ENCODE results near the gene OSER1.

OSER1 gene

GRCh38 chr20:44174996-44175765 is 35.4 kb downstream of the OSER1 start:
- no peak for DNase-seq (ENCODE audit: low read depth in 2 of 2)

- no peak for DNase-seq (ENCODE audit: low read depth in 2 of 2)
These were observed 36.7 kb downstream of the OSER1 start for GRCh38 chr20:44173846-44174245.

GRCh38 chr20:44173116-44173515 is 37.5 kb downstream of the OSER1 start:
- DNase-seq (ENCODE audit: low read depth in 2 of 2), result no peak

GRCh38 chr20:44172572-44172950 is 38.0 kb downstream of the OSER1 start:
- DNase-seq (ENCODE audit: low read depth in 2 of 2), result no peak

- no peak for DNase-seq (ENCODE audit: low read depth in 2 of 2)
These were observed 38.6 kb downstream of the OSER1 start for GRCh38 chr20:44171775-44172571.

GRCh38 chr20:44170816-44171410 is 39.7 kb downstream of the OSER1 start:
- no peak for DNase-seq (ENCODE audit: low read depth in 2 of 2)

GRCh38 chr20:44167736-44168135 is 42.8 kb downstream of the OSER1 start:
- no peak for DNase-seq (ENCODE audit: low read depth in 2 of 2)

- no peak for DNase-seq (ENCODE audit: low read depth in 2 of 2)
These were observed 44.1 kb downstream of the OSER1 start for GRCh38 chr20:44166477-44166876.

GRCh38 chr20:44166008-44166407 is 44.6 kb downstream of the OSER1 start:
- DNase-seq (ENCODE audit: low read depth in 2 of 2), result no peak

GRCh38 chr20:44160133-44160532 is 50.4 kb downstream of the OSER1 start:
- no peak for DNase-seq (ENCODE audit: low read depth in 2 of 2)

- DNase-seq (ENCODE audit: low read depth in 2 of 2), result no peak
These were observed 50.9 kb downstream of the OSER1 start for GRCh38 chr20:44159711-44160110.

- DNase-seq (ENCODE audit: low read depth in 2 of 2), result no peak
These were observed 51.4 kb downstream of the OSER1 start for GRCh38 chr20:44159125-44159524.

- no peak for DNase-seq (ENCODE audit: low read depth in 2 of 2)
These were observed 53.5 kb downstream of the OSER1 start for GRCh38 chr20:44157061-44157460.

GRCh38 chr20:44154521-44155001 is 56.0 kb downstream of the OSER1 start:
- DNase-seq (ENCODE audit: low read depth in 2 of 2), result no peak

- no peak for DNase-seq (ENCODE audit: low read depth in 2 of 2)
These were observed 56.9 kb downstream of the OSER1 start for GRCh38 chr20:44153636-44154043.

GRCh38 chr20:44151621-44152416 is 58.8 kb downstream of the OSER1 start:
- no peak for DNase-seq (ENCODE audit: low read depth in 2 of 2)

- no peak for DNase-seq (ENCODE audit: low read depth in 2 of 2)
These were observed 64.3 kb downstream of the OSER1 start for GRCh38 chr20:44146272-44146671.

Data from stimulated activated CD4-positive, alpha-beta T cell treated with anti-CD3 and anti-CD28 coated beads, Interleukin-1b, Interleukin-23, amount 100 ng/mL, for 1 hour (primary cell).